HCT116 (cell line): ENCODE measurements around the gene FAM24A.

Source experiments
- CTCF ChIP-seq, 3 experiments: fragments of 200-600 bp in 1 of 3; sonication (generic) in 1 of 3; IDR thresholded peaks in 2 of 3; conservative IDR thresholded peaks in 1 of 3; 2 replicates each; pipeline ENCODE4 v1.5.1; 2012 to 2017; ENCODE audit warnings: low read depth in 2 of 3, low read length in 2 of 3, antibody characterized with exemption in 1 of 3, borderline replicate concordance in 1 of 3, control low read depth in 1 of 3, mild to moderate bottlenecking in 1 of 3, mixed read lengths in 1 of 3, mixed run types in 1 of 3, moderate library complexity in 1 of 3; ENCODE audit not compliant: insufficient read depth in 1 of 3
- POLR2A ChIP-seq: IDR thresholded peaks from 2 replicates; pipeline ENCODE4 v1.7.0; 2011; ENCODE audit warnings: borderline replicate concordance; ENCODE audit not compliant: insufficient read depth, insufficient read length; ENCODE audit errors: extremely low read depth
- SP1 ChIP-seq: IDR thresholded peaks from 2 replicates; pipeline ENCODE4 v1.6.1; 2012; ENCODE audit warnings: low read depth
- TCF7L2 ChIP-seq: IDR thresholded peaks from 2 replicates; pipeline ENCODE4 v1.7.0; 2011; ENCODE audit warnings: borderline replicate concordance, inconsistent platforms; ENCODE audit not compliant: insufficient read depth, insufficient read length; ENCODE audit errors: extremely low read depth
- YY1 ChIP-seq: IDR thresholded peaks from 2 replicates; pipeline ENCODE4 v1.6.1; 2011; ENCODE audit warnings: low read length, low read depth, moderate library complexity, mild to moderate bottlenecking; ENCODE audit not compliant: insufficient replicate concordance; ENCODE audit errors: extremely low read depth

- no peak for TF ChIP-seq POLR2A
- no peak for TF ChIP-seq CTCF (IDR thresholded peaks at IDR 0.05 in 2 of 3, conservative IDR thresholded peaks at IDR 0.05 in 1 of 3; ENCODE audit: borderline replicate concordance in 1 of 3, insufficient read depth in 1 of 3, low read depth in 2 of 3, low read length in 2 of 3)
- no peak for TF ChIP-seq SP1
- TF ChIP-seq YY1 = no peak
- no peak for TF ChIP-seq TCF7L2
Observed at GRCh38 chr10:122894261-122894944, 16.0 kb upstream of the FAM24A start.
